Activated CD8-positive, alpha-beta memory T cell treated with anti-CD3 and anti-CD28 coated beads for 24 hours (primary cell): ENCODE results near the gene WBP4.
"Not testable (repeated sequence)": the region's sequence is repeated elsewhere in the genome, so short reads cannot be mapped to it uniquely, and the experiment has no call there.

Experiments
- DNase-seq: peaks from one replicate; pipeline ENCODE4 v3.0.0-alpha.2; 2020

Gene WBP4, protein sequence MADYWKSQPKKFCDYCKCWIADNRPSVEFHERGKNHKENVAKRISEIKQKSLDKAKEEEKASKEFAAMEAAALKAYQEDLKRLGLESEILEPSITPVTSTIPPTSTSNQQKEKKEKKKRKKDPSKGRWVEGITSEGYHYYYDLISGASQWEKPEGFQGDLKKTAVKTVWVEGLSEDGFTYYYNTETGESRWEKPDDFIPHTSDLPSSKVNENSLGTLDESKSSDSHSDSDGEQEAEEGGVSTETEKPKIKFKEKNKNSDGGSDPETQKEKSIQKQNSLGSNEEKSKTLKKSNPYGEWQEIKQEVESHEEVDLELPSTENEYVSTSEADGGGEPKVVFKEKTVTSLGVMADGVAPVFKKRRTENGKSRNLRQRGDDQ

GRCh38 chr13:41061075-41061913 is at the start of gene WBP4:
TSS of gene WBP4 (plus strand) at chr13:41061509. CDS start at chr13:41061674, 165 bp downstream.
- DNase-seq = peak; percentile 98

DNA sequence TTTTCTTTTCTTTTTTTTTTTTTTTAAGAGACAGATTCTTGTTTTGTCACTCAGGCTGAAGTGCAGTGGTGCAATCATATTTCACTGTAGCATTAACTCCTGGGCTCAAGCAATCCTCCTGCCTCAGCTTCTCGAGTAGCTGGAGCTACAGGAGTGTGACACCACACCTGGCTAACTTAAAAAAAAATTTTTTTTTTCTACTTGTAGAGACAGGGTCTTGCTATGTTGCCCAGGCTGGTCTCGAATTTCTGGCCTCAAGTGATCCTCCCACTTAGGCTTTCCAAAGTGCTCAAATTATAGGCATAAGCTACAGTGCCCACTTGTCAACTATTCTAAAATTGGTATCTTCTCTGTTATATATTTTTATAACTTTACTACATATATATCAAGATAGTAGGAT is 48.8 kb upstream of the WBP4 start:
- no peak for DNase-seq

DNA sequence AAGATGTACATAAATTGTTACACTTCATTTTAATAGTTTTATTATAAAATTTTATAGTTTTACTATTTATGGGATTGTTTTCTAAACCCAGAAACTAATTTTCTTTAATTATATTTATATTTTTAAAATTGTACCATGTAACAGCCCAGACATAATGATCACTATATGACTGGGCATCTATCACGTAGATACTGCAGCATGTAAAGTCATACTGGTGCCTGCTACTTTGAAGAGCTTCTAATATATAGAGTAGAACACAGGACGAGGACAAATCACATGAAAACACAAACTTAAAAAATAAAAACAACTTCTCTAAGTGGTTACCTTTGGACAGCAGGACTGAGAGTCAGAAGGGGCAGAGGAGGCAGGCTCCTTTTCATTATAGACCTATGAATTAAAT is 47.5 kb upstream of the WBP4 start:
- no peak for DNase-seq

DNA sequence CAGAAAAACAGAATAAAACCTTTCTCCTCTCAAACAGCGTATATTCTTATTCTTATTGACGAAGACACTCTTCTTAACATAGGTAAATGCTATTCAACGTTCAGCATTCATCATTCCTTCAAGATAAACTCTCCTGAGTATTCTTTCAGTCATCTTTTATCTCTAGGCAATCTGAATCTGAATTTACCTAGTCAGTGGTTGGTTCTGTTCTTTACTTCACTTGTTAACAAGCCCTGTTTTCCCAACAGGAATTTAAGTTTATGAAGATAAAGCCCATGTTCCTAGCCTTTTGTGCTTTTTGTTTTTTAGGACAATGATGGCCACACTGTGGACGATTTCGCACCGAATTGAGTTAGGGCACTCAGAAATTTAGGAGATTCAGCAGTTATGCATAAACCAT is 45.4 kb upstream of the WBP4 start:
- no peak for DNase-seq

- no peak for DNase-seq
Observed at GRCh38 chr13:41017159-41017558, 44.1 kb upstream of the WBP4 start.

GRCh38 chr13:41017817-41018601 is 43.3 kb upstream of the WBP4 start:
- DNase-seq = no peak

DNA sequence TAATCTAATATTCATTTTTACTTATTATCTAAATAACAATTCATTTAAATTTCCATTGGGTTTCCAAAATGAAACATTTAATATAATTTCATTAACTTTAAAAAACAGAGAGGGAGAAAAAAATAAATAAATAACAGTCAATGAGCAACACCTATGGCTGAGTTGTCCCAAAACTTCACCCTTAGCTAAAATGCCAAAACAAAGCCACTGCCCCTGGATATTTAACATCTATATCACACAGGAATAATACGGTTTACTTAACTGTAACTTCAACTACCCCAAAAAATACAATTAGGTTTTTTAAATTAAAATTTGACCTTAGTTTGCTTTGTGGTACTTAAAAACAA is 42.7 kb upstream of the WBP4 start:
- no peak for DNase-seq

GRCh38 chr13:41019011-41019487 is 42.3 kb upstream of the WBP4 start, which contains the start of gene ELF1:
TSS of gene ELF1 (minus strand) at chr13:41019316. CDS start at chr13:40982054, 37,262 bp downstream.
- DNase-seq = no peak

DNA sequence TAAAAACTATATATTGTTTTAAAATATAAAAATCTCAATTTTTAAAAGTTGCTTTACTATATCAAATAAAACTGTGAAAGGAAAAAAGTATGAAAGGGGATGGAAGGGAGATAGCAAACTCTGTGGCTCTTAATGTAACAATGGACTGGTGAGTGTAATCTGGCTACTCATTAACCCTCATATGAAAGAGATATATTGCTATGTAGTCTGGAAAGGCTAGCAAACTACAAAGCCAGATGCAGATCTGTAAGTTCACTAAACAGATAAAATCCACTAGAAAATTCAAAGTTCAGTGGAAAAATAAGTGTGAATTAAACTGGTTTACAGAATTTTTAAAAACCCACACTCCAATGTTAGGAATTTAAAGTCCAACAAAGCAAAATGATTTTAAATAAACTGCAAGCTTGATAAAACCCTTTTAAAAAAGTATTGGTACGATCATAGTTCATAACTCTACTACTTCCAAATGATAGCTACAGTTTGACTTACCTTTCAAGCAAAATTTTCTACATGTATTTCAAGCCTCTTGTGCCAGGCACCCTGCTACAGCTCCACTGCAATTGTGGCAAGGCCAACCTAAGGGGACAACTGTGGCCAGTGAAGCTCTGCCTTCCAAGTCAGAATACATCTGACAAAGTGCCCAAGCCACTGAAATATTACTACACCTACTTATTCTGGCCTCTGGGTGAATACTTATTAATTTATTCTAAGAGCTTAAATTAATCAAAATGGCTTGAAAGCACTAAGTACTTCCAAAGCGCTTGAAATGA is 41.5 kb upstream of the WBP4 start:
- DNase-seq = no peak

GRCh38 chr13:41025518-41025917 is 35.8 kb upstream of the WBP4 start:
- DNase-seq = no peak

DNA sequence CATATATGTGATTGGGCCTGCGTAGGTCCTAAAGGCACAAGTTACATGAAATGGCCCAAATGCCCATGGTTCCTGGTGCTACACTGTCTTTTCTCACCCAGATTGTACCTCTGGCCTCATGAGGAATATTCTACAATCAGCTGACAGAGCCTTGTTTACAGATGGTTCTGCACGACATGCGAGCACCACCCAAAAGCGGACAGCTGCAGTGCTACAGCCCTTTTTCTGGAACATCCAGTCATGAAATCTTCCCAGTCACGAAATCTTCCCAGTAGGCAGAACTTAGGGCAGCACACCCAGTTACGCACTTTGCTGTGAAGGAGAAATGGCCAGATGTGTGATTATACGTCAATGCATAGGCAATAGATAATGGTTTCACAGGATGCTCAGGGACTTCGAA is 34.5 kb upstream of the WBP4 start:
- DNase-seq = no peak

DNA sequence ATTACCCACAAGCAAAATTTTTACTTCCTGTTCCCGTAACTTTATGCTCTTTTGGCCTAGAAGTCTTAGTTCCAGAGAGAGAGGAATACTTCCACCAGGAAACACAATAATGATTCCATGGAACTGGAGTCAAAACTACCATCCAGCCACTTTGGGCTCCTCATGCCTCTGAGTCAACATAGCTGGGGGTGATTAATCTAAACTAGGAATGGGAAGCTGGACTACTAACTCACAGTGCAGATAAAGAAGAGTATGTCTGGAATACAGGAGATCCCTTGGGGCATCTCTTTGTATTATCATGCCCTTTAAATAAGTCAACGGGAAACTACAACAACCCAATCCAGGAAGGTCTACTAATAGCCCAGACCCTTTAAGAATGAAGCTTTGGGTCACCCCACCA is 33.3 kb upstream of the WBP4 start:
- no peak for DNase-seq

DNA sequence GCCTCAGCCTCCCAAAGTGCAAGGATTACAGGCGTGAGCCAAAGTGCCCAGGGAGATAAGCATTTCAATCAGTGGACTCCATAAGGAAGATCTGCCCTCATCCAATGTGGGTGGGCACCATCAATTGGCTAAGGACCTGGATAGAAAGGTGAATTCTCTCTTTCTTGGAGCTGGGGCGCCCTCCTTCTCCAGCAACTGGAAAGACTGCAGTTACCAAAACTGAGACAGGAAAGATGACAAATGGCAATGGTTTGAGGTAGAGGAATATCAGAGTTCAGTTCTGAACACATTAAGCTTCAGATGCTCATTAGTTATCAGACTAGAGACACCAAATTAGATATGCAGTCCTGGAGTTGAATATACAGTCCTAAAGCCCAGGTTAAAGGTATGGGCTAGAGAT is 31.7 kb upstream of the WBP4 start:
- DNase-seq = no peak

GRCh38 chr13:41032691-41033376 is 28.5 kb upstream of the WBP4 start:
- DNase-seq = no peak

GRCh38 chr13:41034382-41034781 is 26.9 kb upstream of the WBP4 start:
- no peak for DNase-seq

DNA sequence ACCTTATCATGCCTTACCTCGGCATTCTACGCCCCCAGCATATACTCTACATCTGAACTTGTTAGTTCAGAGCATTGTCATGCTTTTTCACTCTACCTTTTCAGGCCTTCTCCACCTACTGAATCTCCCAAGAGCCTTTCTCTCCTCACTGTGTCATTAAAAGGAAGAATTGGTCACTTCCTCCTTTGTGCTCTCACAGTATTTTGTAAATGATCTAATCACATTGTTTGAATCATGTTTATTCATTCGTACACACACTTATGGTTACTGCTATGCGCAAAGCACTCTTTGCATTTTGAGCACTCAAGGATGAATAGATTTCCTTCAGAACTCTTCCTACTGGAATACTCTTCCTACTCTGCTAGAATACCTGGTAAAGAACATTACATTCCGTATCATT is 26.4 kb upstream of the WBP4 start:
- no peak for DNase-seq

DNA sequence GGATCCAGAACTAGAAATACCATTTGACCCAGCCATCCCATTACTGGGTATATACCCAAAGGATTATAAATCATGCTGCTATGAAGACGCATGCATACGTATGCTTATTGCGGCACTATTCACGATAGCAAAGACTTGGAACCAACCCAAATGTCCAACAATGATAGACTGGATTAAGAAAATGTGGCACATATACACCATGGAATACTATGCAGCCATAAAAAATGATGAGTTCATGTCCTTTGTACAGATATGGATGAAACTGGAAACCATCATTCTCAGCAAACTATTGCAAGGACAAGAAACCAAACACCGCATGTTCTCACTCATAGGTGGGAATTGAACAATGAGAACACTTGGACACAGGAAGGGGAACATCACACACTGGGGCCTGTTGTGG is 24.8 kb upstream of the WBP4 start:
- DNase-seq = not testable (repeated sequence)

DNA sequence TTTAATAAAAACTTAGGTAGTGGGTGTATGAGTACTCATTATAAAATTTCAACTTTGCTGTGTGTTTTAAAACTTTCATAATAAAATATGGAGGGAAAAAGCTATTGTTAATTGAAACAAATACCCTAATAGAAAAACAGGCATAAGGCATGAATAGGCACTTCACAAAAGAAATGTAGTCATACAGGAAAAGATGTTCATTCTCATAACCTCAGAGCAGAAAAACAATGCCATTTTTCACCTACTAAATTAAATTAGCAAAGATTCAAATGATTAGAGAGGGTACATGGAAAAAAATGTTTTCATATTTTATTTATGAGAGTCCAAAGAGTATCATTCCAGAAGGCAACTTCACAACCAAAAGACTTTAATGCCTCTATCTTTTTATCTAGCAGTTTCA is 21.6 kb upstream of the WBP4 start:
- DNase-seq = no peak

- DNase-seq = no peak
Observed at GRCh38 chr13:41040584-41041334, 20.6 kb upstream of the WBP4 start.

- DNase-seq = not testable (repeated sequence)
Observed at GRCh38 chr13:41042419-41042818, 18.9 kb upstream of the WBP4 start.

DNA sequence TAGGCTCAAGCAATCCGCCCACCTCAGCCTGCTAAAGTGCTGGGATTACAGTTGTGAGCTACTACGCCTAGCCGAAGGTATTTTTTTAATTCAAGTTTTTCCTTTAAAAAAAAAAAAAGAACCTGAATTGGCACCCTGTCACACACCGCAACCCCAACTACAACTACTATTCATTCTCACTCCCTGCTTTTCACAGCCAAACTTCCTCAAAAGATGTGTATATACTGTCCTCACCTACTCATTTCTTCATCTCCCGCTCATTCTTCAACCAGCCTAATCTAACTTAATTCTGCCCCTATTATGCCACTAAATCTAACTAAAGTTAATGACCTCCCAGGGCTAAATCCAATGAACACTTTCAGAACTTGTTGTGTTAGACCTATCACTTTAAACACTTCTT is 12.7 kb upstream of the WBP4 start:
- DNase-seq = no peak
